ENCODE data around the gene IGSF21.

DNA sequence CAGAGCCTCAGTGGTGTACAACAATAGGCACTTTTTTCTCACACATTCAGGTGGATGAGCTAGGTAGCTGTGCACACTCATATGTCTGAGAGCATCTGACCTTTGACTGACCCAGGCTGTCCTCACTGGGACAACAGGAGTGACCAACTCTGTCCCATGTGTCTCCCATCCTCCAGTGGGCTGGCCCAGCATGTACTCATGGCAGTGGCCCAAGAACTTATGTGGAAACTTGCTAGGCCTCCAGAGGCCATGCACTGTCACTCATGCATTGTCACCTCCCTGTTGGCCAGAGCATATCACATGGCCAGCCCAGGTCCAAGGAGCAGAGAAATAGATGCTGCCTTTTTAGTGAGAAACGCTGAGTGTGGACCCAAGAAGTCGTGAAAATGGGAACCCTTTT, 158.8 kb downstream of the IGSF21 start:
- TF ChIP-seq, protein P1, sequence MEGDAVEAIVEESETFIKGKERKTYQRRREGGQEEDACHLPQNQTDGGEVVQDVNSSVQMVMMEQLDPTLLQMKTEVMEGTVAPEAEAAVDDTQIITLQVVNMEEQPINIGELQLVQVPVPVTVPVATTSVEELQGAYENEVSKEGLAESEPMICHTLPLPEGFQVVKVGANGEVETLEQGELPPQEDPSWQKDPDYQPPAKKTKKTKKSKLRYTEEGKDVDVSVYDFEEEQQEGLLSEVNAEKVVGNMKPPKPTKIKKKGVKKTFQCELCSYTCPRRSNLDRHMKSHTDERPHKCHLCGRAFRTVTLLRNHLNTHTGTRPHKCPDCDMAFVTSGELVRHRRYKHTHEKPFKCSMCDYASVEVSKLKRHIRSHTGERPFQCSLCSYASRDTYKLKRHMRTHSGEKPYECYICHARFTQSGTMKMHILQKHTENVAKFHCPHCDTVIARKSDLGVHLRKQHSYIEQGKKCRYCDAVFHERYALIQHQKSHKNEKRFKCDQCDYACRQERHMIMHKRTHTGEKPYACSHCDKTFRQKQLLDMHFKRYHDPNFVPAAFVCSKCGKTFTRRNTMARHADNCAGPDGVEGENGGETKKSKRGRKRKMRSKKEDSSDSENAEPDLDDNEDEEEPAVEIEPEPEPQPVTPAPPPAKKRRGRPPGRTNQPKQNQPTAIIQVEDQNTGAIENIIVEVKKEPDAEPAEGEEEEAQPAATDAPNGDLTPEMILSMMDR (IDR thresholded peaks at IDR 0.05): no peak
- TF ChIP-seq, protein P2, sequence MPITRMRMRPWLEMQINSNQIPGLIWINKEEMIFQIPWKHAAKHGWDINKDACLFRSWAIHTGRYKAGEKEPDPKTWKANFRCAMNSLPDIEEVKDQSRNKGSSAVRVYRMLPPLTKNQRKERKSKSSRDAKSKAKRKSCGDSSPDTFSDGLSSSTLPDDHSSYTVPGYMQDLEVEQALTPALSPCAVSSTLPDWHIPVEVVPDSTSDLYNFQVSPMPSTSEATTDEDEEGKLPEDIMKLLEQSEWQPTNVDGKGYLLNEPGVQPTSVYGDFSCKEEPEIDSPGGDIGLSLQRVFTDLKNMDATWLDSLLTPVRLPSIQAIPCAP (CRISPR knock-in tag; IDR thresholded peaks at IDR 0.05): no peak
- TF ChIP-seq, protein P3, sequence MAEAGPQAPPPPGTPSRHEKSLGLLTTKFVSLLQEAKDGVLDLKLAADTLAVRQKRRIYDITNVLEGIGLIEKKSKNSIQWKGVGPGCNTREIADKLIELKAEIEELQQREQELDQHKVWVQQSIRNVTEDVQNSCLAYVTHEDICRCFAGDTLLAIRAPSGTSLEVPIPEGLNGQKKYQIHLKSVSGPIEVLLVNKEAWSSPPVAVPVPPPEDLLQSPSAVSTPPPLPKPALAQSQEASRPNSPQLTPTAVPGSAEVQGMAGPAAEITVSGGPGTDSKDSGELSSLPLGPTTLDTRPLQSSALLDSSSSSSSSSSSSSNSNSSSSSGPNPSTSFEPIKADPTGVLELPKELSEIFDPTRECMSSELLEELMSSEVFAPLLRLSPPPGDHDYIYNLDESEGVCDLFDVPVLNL (CRISPR knock-in tag; IDR thresholded peaks at IDR 0.05; ENCODE audit: borderline replicate concordance, low read depth): no peak
- no peak for TF ChIP-seq ETV6 (CRISPR knock-in tag; IDR thresholded peaks at IDR 0.05)
- TF ChIP-seq, protein P4, sequence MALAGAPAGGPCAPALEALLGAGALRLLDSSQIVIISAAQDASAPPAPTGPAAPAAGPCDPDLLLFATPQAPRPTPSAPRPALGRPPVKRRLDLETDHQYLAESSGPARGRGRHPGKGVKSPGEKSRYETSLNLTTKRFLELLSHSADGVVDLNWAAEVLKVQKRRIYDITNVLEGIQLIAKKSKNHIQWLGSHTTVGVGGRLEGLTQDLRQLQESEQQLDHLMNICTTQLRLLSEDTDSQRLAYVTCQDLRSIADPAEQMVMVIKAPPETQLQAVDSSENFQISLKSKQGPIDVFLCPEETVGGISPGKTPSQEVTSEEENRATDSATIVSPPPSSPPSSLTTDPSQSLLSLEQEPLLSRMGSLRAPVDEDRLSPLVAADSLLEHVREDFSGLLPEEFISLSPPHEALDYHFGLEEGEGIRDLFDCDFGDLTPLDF (CRISPR knock-in tag; IDR thresholded peaks at IDR 0.05): no peak
- no peak for TF ChIP-seq CREB1 (CRISPR knock-in tag; IDR thresholded peaks at IDR 0.05)

Data from WTC11 (cell line).